SK-N-SH (cell line): ENCODE data around the gene EID3. TPM values are rescaled to one million over a fixed set of nuclear protein-coding genes. Genes with fewer than 3 reads are reported as not detected.
"Not testable (repeated sequence)": the region's sequence is repeated elsewhere in the genome, so short reads cannot be mapped to it uniquely, and the experiment has no call there.

Experiments used
- CTCF ChIA-PET: fragments of 300-600, 350-600 bp; formaldehyde crosslinking; extraction: SDS; loops from one replicate; lab custom pipeline; 2021; lab: Yijun Ruan, JAX
- POLR2A ChIA-PET: fragments of 350-600 bp; sonication (Branson Sonifier 250); formaldehyde crosslinking; extraction: SDS; loops from one replicate; lab custom pipeline; 2020; ENCODE audit warnings: antibody characterized with exemption, inconsistent platforms; lab: Yijun Ruan, JAX
- DNase-seq: peaks from one replicate; pipeline ENCODE4 v3.0.0; 2012
- H2AFZ ChIP-seq: fragments of 200-600 bp; sonication (generic); 2 replicates; pipeline ENCODE4 v1.8.1; 2016; ENCODE audit warnings: antibody characterized with exemption, mild to moderate bottlenecking, low read depth
- H3F3A ChIP-seq: fragments of 200-600 bp; sonication (generic); replicated peaks from 2 replicates; pipeline ENCODE3; 2016; ENCODE audit warnings: antibody characterized with exemption, mild to moderate bottlenecking; ENCODE audit not compliant: insufficient read depth
- H3K27ac ChIP-seq, 2 experiments: fragments of 200-500 bp in 1 of 2; fragments of 200-600 bp in 1 of 2; sonication (Bioruptor generic) in 1 of 2; sonication (generic), shearing (Covaris generic) in 1 of 2; 2 replicates each; pipeline versions ENCODE4 v1.5.1 to v1.6.1; 2014 to 2016; ENCODE audit warnings: low read depth in 2 of 2, inconsistent platforms in 1 of 2, low read length in 1 of 2, mild to moderate bottlenecking in 1 of 2, mixed read lengths in 1 of 2
- H3K27me3 ChIP-seq: fragments of 200-600 bp; sonication (generic), shearing (Covaris generic); 2 replicates; pipeline ENCODE4 v1.6.1; 2016; ENCODE audit warnings: mixed run types; ENCODE audit not compliant: insufficient read depth
- H3K36me3 ChIP-seq, 2 experiments: fragments of 200-500 bp in 1 of 2; fragments of 200-600 bp in 1 of 2; sonication (Bioruptor generic) in 1 of 2; sonication (generic) in 1 of 2; replicated peaks in 1 of 2; 2 replicates each; pipeline versions ENCODE3 to v1.5.1; 2014 to 2016; ENCODE audit warnings: low read length in 1 of 2, mild to moderate bottlenecking in 1 of 2; ENCODE audit not compliant: insufficient read depth in 2 of 2, control insufficient read depth in 1 of 2
- H3K4me1 ChIP-seq, 2 experiments: fragments of 200-500 bp in 1 of 2; fragments of 200-600 bp in 1 of 2; sonication (Bioruptor generic) in 1 of 2; sonication (generic), shearing (Covaris generic) in 1 of 2; 2 replicates each; pipeline versions ENCODE4 v1.5.1 to v1.6.1; 2014 to 2016; ENCODE audit warnings: low read depth in 1 of 2, low read length in 1 of 2, mixed run types in 1 of 2; ENCODE audit not compliant: insufficient read depth in 2 of 2, control insufficient read depth in 1 of 2
- H3K4me2 ChIP-seq: fragments of 200-600 bp; sonication (generic), shearing (Covaris generic); 2 replicates; pipeline ENCODE4 v1.6.1; 2017; ENCODE audit warnings: mixed run types
- H3K4me3 ChIP-seq, 2 experiments: fragments of 200-500 bp in 1 of 2; fragments of 200-600 bp in 1 of 2; sonication (Bioruptor generic) in 1 of 2; sonication (generic), shearing (Covaris generic) in 1 of 2; 2 replicates each; pipeline versions ENCODE4 v1.5.1 to v1.8.1; 2014 to 2016; ENCODE audit warnings: low read depth in 2 of 2, inconsistent platforms in 1 of 2, low read length in 1 of 2, mild to moderate bottlenecking in 1 of 2, mixed read lengths in 1 of 2, moderate library complexity in 1 of 2
- H3K79me2 ChIP-seq: fragments of 200-600 bp; sonication (generic); 2 replicates; pipeline ENCODE4 v1.8.1; 2017; ENCODE audit warnings: mild to moderate bottlenecking; ENCODE audit not compliant: insufficient read depth
- H3K9ac ChIP-seq: fragments of 200-600 bp; sonication (generic); 2 replicates; pipeline ENCODE4 v1.6.1; 2017; ENCODE audit warnings: mixed run types
- H3K9me2 ChIP-seq: fragments of 200-600 bp; sonication (generic); 2 replicates; pipeline ENCODE4 v1.6.1; 2017; ENCODE audit warnings: mixed run types
- H3K9me3 ChIP-seq: fragments of 200-600 bp; sonication (generic); 2 replicates; pipeline ENCODE4 v1.6.1; 2017; ENCODE audit warnings: mixed run types, mild to moderate bottlenecking, moderate library complexity
- H4K20me1 ChIP-seq: fragments of 200-600 bp; sonication (generic); 2 replicates; pipeline ENCODE4 v1.6.1; 2017; ENCODE audit warnings: mild to moderate bottlenecking, mixed run types; ENCODE audit not compliant: insufficient read depth
- CHD2 ChIP-seq: fragments of 150-350 bp; IDR thresholded peaks from 2 replicates; pipeline ENCODE4 v1.6.1; 2018; ENCODE audit warnings: low read length; ENCODE audit not compliant: partially characterized antibody
- ELF1 ChIP-seq: IDR thresholded peaks from 2 replicates; pipeline ENCODE4 v1.4.0; 2012
- EZH2phosphoT487 ChIP-seq: fragments of 200-600 bp; sonication (generic); IDR thresholded peaks from 2 replicates; pipeline ENCODE4 v1.6.1; 2017; ENCODE audit warnings: low read depth, mixed run types, mild to moderate bottlenecking, antibody characterized with exemption, moderate library complexity, borderline replicate concordance
- FOXJ3 ChIP-seq: sonication (generic); formaldehyde crosslinking; IDR thresholded peaks from 2 replicates; pipeline ENCODE4 v1.5.1; 2020; ENCODE audit warnings: mild to moderate bottlenecking, missing genetic modification reagents
- GABPA ChIP-seq: IDR thresholded peaks from 2 replicates; pipeline ENCODE4 v1.4.0; 2012; ENCODE audit warnings: low read depth, mild to moderate bottlenecking
- GATA2 ChIP-seq: sonication (generic); formaldehyde crosslinking; IDR thresholded peaks from 2 replicates; pipeline ENCODE4 v1.5.0; 2020; ENCODE audit warnings: mild to moderate bottlenecking, missing genetic modification reagents
- MXI1 ChIP-seq: IDR thresholded peaks from 2 replicates; pipeline ENCODE4 v1.6.1; 2012; ENCODE audit warnings: mild to moderate bottlenecking, low read depth, low read length, improper control_type of control experiment
- RFX5 ChIP-seq: IDR thresholded peaks from 2 replicates; pipeline ENCODE4 v1.6.1; 2012; ENCODE audit warnings: mild to moderate bottlenecking, improper control_type of control experiment, low read length
- RXRA ChIP-seq: IDR thresholded peaks from 2 replicates; pipeline ENCODE4 v1.4.0; 2012; ENCODE audit warnings: low read depth, mild to moderate bottlenecking, borderline replicate concordance
- SMC3 ChIP-seq: IDR thresholded peaks from 2 replicates; pipeline ENCODE4 v1.6.1; 2012; ENCODE audit warnings: low read depth, low read length, improper control_type of control experiment
- YY1 ChIP-seq: IDR thresholded peaks from 2 replicates; pipeline ENCODE4 v1.4.0; 2012; ENCODE audit warnings: low read depth, mild to moderate bottlenecking
- WGBS: methylation state at CpG from one replicate; pipeline ENCODE4 v1.1.6; 2017; ENCODE audit warnings: low lambda C conversion rate; 5-methylcytosine and 5-hydroxymethylcytosine counted together
- polyA plus RNA-seq, 3 experiments: library from polyadenylated mRNA; depleted of rRNA; stranded (reverse); fragments of >200 nt; gene quantifications; 2 replicates each; pipeline ENCODE4 v1.2.3, GENCODE V29; 2012
- TF ChIP-seq, protein P1 (sequence below): IDR thresholded peaks from 2 replicates; pipeline ENCODE4; 2012
- TF ChIP-seq, protein P2 (sequence below): fragments of 150-350 bp; IDR thresholded peaks from 2 replicates; pipeline ENCODE4 v1.6.1; 2017; ENCODE audit warnings: antibody characterized with exemption, low read length, low read depth, borderline replicate concordance
- TF ChIP-seq, protein P3 (sequence below): IDR thresholded peaks from 2 replicates; pipeline ENCODE4 v1.4.0; 2012; ENCODE audit warnings: low read depth, borderline replicate concordance

The EID3 gene
- polyA plus RNA-seq, 1 of the 3 experiments (the other 2 are of a cell fraction): 0.92 TPM

DNA sequence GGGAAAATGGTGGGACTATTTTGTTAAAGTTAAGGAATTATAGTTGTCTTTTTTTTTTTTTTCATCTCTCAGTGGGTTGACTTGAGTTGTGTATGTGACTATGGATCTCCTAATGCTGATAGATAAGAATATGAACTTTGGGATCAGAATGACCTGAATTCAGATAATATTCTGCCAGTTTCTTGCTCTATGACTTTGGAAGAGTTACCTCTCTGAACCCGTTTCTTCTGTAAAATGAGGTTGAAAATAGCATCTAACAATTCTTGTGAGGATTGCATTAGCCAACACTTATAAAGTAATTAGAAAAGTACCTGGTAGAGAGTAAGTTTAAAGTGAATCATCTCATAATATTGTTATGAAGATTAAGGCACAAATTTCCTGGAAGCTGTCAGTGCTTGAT is 18.4 kb downstream of the EID3 start:
- no peak overlapping the region for H3K4me3 ChIP-seq
- no peaks in the 10 kb centered on the region for H3K27me3 ChIP-seq
- no peaks in the 10 kb centered on the region for H3K4me1 ChIP-seq
- TF ChIP-seq, protein P1, sequence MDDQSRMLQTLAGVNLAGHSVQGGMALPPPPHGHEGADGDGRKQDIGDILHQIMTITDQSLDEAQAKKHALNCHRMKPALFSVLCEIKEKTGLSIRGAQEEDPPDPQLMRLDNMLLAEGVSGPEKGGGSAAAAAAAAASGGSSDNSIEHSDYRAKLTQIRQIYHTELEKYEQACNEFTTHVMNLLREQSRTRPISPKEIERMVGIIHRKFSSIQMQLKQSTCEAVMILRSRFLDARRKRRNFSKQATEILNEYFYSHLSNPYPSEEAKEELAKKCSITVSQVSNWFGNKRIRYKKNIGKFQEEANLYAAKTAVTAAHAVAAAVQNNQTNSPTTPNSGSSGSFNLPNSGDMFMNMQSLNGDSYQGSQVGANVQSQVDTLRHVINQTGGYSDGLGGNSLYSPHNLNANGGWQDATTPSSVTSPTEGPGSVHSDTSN: no peak
- TF ChIP-seq, protein P2, sequence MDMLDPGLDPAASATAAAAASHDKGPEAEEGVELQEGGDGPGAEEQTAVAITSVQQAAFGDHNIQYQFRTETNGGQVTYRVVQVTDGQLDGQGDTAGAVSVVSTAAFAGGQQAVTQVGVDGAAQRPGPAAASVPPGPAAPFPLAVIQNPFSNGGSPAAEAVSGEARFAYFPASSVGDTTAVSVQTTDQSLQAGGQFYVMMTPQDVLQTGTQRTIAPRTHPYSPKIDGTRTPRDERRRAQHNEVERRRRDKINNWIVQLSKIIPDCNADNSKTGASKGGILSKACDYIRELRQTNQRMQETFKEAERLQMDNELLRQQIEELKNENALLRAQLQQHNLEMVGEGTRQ: no peak
- TF ChIP-seq ELF1: no peak
- no peak for TF ChIP-seq RXRA
- no peak for TF ChIP-seq GATA2 (CRISPR knock-in tag)
- TF ChIP-seq GABPA: no peak
- no peak for TF ChIP-seq RFX5
- no peak for TF ChIP-seq FOXJ3
- TF ChIP-seq CHD2: no peak
- no peak for TF ChIP-seq EZH2phosphoT487
- TF ChIP-seq, protein P3, sequence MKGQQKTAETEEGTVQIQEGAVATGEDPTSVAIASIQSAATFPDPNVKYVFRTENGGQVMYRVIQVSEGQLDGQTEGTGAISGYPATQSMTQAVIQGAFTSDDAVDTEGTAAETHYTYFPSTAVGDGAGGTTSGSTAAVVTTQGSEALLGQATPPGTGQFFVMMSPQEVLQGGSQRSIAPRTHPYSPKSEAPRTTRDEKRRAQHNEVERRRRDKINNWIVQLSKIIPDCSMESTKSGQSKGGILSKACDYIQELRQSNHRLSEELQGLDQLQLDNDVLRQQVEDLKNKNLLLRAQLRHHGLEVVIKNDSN: no peak
- no peak for TF ChIP-seq MXI1
- no peak for TF ChIP-seq SMC3
- no peak for TF ChIP-seq YY1
- 94% methylated on average over 1 of the region's 1 CpG for WGBS
- H2AFZ ChIP-seq: no peak overlapping the region
- DNase-seq: no peak
- H3K9me3 ChIP-seq: no peaks in the 10 kb centered on the region
- no peak overlapping the region for H3K27ac ChIP-seq
- ChIA-PET CTCF (no interaction called here), POLR2A (no interaction called here)
- H4K20me1 ChIP-seq: no peaks in the 10 kb centered on the region
- peaks cover 32% of the 10 kb centered on the region for H3F3A ChIP-seq
- H3K9ac ChIP-seq: no peak overlapping the region
- H3K79me2 ChIP-seq: peaks cover 52% of the 10 kb centered on the region
- no peak overlapping the region for H3K4me2 ChIP-seq
- no peaks in the 10 kb centered on the region for H3K9me2 ChIP-seq
- peaks cover 71 to 79% of the 10 kb centered on the region in 2 experiments for H3K36me3 ChIP-seq

DNA sequence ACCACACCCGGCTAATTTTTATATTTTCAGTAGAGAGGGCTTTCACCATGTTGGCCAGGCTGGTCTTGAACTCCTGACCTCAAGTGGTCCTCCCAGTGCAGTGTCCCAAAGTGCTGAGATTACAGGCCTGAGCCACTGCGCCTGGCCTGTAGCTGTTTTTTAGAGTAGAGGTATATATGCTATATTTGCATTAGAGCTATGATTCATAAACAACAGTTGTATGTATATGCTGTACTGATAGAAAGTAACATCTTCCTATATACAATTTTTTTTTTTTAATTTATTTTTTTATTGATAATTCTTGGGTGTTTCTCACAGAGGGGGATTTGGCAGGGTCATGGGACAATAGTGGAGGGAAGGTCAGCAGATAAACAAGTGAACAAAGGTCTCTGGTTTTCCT is 19.0 kb downstream of the EID3 start:
- H3K9me3 ChIP-seq, H3K4me2 ChIP-seq, H3K4me3 ChIP-seq, CTCF ChIA-PET, H3K27ac ChIP-seq, H3K27me3 ChIP-seq, H3K4me1 ChIP-seq, H3K9me2 ChIP-seq, DNase-seq, H3K9ac ChIP-seq, H4K20me1 ChIP-seq, H2AFZ ChIP-seq, POLR2A ChIA-PET: not testable (repeated sequence)
- H3K79me2 ChIP-seq: peaks cover 46% of the 10 kb centered on the region
- 100% methylated on average over 1 of the region's 2 CpGs for WGBS
- peaks cover 71 to 80% of the 10 kb centered on the region in 2 experiments for H3K36me3 ChIP-seq
- peaks cover 33% of the 10 kb centered on the region for H3F3A ChIP-seq
